GM23248 (cell line): Measurements from ENCODE around the gene GEMIN5.

Source experiments
- EZH2 ChIP-seq: fragments of 200-600 bp; sonication (generic); IDR thresholded peaks from 2 replicates; pipeline ENCODE4 v1.6.1; 2018; ENCODE audit warnings: antibody characterized with exemption, mild to moderate bottlenecking; ENCODE audit not compliant: insufficient read depth, poor library complexity, severe bottlenecking
- EZH2phosphoT487 ChIP-seq: fragments of 200-600 bp; sonication (generic); IDR thresholded peaks from 2 replicates; pipeline ENCODE4 v1.6.1; 2018; ENCODE audit warnings: antibody characterized with exemption, moderate library complexity, mild to moderate bottlenecking, low read depth; ENCODE audit not compliant: insufficient read depth

DNA sequence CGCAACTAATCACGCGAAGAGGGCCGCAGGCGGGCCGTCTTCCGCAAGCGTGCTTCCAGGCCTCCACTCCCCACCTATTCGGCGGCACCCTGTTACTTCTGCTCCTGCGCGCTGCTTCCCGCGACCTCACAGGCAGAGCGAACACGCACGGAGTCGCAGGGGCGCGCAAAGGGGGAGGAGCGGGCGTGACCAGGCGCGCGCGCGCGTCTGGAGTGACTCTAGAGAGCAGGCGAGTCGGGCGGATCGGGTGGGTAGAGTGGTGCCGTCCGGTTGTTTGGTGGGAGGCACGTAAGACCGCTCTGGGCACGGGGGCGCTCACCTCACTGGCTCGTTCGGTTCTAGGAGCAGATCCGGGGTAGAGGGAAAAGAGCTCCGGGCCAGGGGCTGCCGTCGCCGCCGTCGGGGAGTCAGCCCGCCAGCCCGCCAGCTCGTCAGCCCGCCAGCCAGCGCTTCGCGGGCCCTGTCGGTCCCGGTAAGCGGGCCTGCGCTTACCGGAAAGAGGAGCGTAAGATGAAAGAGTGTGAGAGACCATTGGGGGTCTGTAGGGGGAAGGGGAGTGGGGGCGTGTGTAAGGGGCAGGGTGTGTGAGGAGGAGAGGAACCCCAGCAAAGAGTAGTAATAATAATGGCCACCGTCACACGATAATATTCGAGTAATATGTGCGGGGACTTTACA lies 79.6 kb downstream of the GEMIN5 start, which contains the start of gene CNOT8:
- no peak for TF ChIP-seq EZH2
- no peak for TF ChIP-seq EZH2phosphoT487
